Measurements from ENCODE around the gene PAX2.

Gene PAX2

DNA sequence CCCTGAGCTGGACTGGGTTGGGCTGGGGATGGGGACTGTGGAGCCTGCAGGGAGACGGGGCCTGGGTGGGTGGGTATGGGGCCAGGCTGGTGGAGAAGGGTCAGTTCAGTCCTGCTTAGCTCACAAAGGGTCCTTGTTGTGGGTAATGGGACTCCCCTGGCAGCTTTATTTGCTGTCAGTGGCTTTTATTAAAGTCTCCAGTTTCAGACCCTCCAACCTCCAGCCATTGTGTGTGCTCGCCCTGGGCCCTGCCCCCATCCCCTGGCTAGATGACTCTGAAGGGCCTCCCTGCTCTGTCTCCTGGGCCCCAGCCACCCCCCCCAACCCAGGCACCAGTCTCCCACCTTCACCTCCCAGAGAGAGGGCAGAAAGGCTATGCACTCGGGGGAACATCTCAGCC, 123.0 kb downstream of the PAX2 start:
- H3K9me3 ChIP-seq (ENCODE audit: control insufficient read depth, insufficient read depth, low read length) = no peaks in the 10 kb centered on the region
- H3K27ac ChIP-seq (ENCODE audit: low read length) = no peak overlapping the region
- H3K27me3 ChIP-seq (ENCODE audit: control insufficient read depth, insufficient read depth, low read length) = peaks cover 10% of the 10 kb centered on the region; the same call in 1 of the 2 replicates
- H3K36me3 ChIP-seq (ENCODE audit: control insufficient read depth, insufficient read depth, low read length) = no peaks in the 10 kb centered on the region
- no peak for DNase-seq (ENCODE audit: low read depth, low spot score)
- whole genome bisulfite sequencing (ENCODE audit: insufficient coverage, insufficient read length) = no CpG with 5 or more reads among the region's 3 CpGs
- H3K4me3 ChIP-seq (ENCODE audit: low read length) = no peak overlapping the region
- H3K4me1 ChIP-seq (ENCODE audit: control insufficient read depth, insufficient read depth, low read length) = no peaks in the 10 kb centered on the region

DNA sequence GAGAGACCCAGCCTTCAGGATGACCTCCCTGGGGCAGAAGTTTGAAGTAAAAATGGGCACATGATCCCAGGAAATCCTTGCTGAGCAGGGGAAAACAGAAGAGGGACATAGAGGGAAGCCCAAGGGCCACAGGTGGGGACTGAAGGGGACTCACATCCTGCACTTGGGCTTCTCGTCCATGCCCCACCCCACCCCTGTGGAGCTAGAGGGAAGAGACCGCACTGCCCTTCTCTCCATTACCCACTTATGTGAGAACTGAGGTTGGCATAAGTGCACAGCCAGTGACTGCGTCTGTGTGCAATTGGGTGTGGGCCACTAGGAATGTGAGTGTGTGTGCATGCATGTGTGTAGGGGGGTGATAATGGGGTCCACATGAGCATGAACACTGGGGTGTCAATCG, 124.0 kb downstream of the PAX2 start:
- DNase-seq (ENCODE audit: low read depth, low spot score) = no peak
- H3K27me3 ChIP-seq (ENCODE audit: control insufficient read depth, insufficient read depth, low read length) = peaks cover 10% of the 10 kb centered on the region; the same call in 1 of the 2 replicates
- peaks cover 2% of the 10 kb centered on the region for H3K4me1 ChIP-seq (ENCODE audit: control insufficient read depth, insufficient read depth, low read length)
- no CpG with 5 or more reads among the region's 4 CpGs for WGBS (ENCODE audit: insufficient coverage, insufficient read length)
- no peaks in the 10 kb centered on the region for H3K9me3 ChIP-seq (ENCODE audit: control insufficient read depth, insufficient read depth, low read length)
- H3K36me3 ChIP-seq (ENCODE audit: control insufficient read depth, insufficient read depth, low read length) = no peaks in the 10 kb centered on the region
- H3K27ac ChIP-seq (ENCODE audit: low read length) = no peak overlapping the region
- H3K4me3 ChIP-seq (ENCODE audit: low read length) = no peak overlapping the region

DNA sequence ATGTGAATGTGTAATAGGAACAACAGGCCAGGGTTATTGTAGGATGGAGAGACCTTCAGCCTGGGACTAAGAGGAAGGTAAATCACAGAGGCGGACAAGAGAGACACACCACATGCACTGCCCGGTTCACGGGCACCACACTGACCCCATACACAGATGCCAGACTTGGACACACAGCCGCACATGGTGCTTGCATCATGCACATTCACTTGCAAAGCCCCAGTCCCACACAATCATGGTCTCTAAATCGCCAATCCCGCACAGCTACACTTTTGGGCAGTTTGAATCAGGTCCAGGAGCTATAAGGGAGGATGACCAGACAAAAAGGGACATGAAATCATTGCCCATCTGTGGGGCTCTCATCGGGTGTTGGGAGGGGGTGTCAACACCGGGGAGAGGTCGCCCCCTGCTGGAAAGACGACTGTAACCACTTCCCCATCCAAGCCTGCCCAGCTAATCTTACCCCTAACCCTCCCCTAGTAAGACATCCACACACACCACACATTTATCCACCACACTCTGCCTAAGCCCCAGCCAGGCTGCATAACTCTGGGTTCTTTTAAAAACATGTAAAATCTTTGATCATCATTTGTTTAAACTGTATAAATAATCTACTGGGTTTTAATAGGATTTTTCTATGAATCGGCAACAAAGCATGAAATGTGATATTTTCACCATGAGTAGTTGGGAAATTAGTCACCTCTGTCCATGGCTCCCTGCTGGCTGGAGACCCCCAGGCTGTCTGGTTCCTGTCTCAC, 126.8 kb downstream of the PAX2 start:
- DNase-seq (ENCODE audit: low read depth, low spot score) = peak; percentile 61
- H3K9me3 ChIP-seq (ENCODE audit: control insufficient read depth, insufficient read depth, low read length) = no peaks in the 10 kb centered on the region
- no CpG with 5 or more reads among the region's 11 CpGs for WGBS (ENCODE audit: insufficient coverage, insufficient read length)
- H3K4me1 ChIP-seq (ENCODE audit: control insufficient read depth, insufficient read depth, low read length) = peaks cover 2% of the 10 kb centered on the region
- H3K36me3 ChIP-seq (ENCODE audit: control insufficient read depth, insufficient read depth, low read length) = no peaks in the 10 kb centered on the region
- H3K4me3 ChIP-seq (ENCODE audit: low read length) = no peak overlapping the region
- no peaks in the 10 kb centered on the region for H3K27me3 ChIP-seq (ENCODE audit: control insufficient read depth, insufficient read depth, low read length)
- no peak overlapping the region for H3K27ac ChIP-seq (ENCODE audit: low read length)

GRCh38 chr10:100873146-100873826, 127.9 kb downstream of the PAX2 start:
- no peaks in the 10 kb centered on the region for H3K27me3 ChIP-seq (ENCODE audit: control insufficient read depth, insufficient read depth, low read length)
- no CpG with 5 or more reads among the region's 7 CpGs for WGBS (ENCODE audit: insufficient coverage, insufficient read length)
- no peak overlapping the region for H3K27ac ChIP-seq (ENCODE audit: low read length)
- H3K9me3 ChIP-seq (ENCODE audit: control insufficient read depth, insufficient read depth, low read length) = no peaks in the 10 kb centered on the region
- DNase-seq (ENCODE audit: low read depth, low spot score) = no peak
- H3K36me3 ChIP-seq (ENCODE audit: control insufficient read depth, insufficient read depth, low read length) = no peaks in the 10 kb centered on the region
- H3K4me1 ChIP-seq (ENCODE audit: control insufficient read depth, insufficient read depth, low read length) = peaks cover 2% of the 10 kb centered on the region
- no peak overlapping the region for H3K4me3 ChIP-seq (ENCODE audit: low read length)

GRCh38 chr10:100873827-100874326, 128.5 kb downstream of the PAX2 start:
- no peak overlapping the region for H3K27ac ChIP-seq (ENCODE audit: low read length)
- no peaks in the 10 kb centered on the region for H3K36me3 ChIP-seq (ENCODE audit: control insufficient read depth, insufficient read depth, low read length)
- no peaks in the 10 kb centered on the region for H3K27me3 ChIP-seq (ENCODE audit: control insufficient read depth, insufficient read depth, low read length)
- no peak overlapping the region for H3K4me3 ChIP-seq (ENCODE audit: low read length)
- DNase-seq (ENCODE audit: low read depth, low spot score) = no peak
- H3K4me1 ChIP-seq (ENCODE audit: control insufficient read depth, insufficient read depth, low read length) = peaks cover 2% of the 10 kb centered on the region
- H3K9me3 ChIP-seq (ENCODE audit: control insufficient read depth, insufficient read depth, low read length) = no peaks in the 10 kb centered on the region
- no CpG with 5 or more reads among the region's 14 CpGs for WGBS (ENCODE audit: insufficient coverage, insufficient read length)

DNA sequence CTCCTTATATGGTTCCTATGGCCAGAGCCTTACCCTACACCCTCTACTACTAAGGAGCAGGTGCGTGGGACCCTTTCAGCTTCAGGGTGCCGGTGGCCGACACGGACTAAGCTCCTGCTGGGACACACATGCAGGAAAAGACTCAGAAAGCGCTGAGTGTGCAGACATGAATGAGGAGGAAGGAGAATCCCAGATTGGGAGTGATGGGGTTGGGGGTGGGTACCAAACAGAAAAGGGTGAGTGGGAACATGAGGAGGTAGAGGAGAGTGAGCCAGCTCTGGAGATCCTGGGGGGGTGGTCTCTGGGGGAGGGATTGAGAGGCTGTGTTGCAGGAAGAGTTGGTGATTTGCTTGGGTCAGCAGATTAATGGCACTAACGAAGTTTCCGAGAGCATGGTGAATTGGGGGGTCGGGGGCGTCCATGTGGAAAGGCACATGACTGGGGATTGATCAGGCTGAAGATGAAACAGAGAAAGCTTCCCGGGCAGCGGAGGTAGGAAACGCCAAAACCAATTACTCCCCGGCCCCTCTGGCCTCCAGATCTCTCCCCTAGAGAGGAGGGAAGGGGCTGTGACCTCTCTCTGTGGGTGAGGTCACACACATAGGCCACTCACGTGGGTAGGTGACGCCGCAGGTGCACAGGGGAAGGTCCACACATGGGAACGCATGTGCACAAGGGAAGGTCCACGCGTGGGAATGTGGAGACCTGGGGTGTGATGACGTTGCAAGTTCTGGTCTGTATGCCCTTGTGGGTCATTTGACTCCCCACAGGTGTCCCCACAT, 129.5 kb downstream of the PAX2 start:
- Histone ChIP-seq H3K27ac (ENCODE audit: low read length) (no peak overlapping the region), H3K27me3 (ENCODE audit: control insufficient read depth, insufficient read depth, low read length) (no peaks in the 10 kb centered on the region), H3K9me3 (ENCODE audit: control insufficient read depth, insufficient read depth, low read length) (no peaks in the 10 kb centered on the region), H3K4me3 (ENCODE audit: low read length) (no peak overlapping the region), H3K36me3 (ENCODE audit: control insufficient read depth, insufficient read depth, low read length) (no peaks in the 10 kb centered on the region), H3K4me1 (ENCODE audit: control insufficient read depth, insufficient read depth, low read length) (peaks cover 2% of the 10 kb centered on the region)
- DNase-seq (ENCODE audit: low read depth, low spot score) = no peak
- WGBS (ENCODE audit: insufficient coverage, insufficient read length) = no CpG with 5 or more reads among the region's 20 CpGs

GRCh38 chr10:100875484-100876166, 130.2 kb downstream of the PAX2 start:
- H3K27me3 ChIP-seq (ENCODE audit: control insufficient read depth, insufficient read depth, low read length) = no peaks in the 10 kb centered on the region
- H3K36me3 ChIP-seq (ENCODE audit: control insufficient read depth, insufficient read depth, low read length) = no peaks in the 10 kb centered on the region
- no peaks in the 10 kb centered on the region for H3K9me3 ChIP-seq (ENCODE audit: control insufficient read depth, insufficient read depth, low read length)
- no peak for DNase-seq (ENCODE audit: low read depth, low spot score)
- H3K4me3 ChIP-seq (ENCODE audit: low read length) = no peak overlapping the region
- no peak overlapping the region for H3K27ac ChIP-seq (ENCODE audit: low read length)
- H3K4me1 ChIP-seq (ENCODE audit: control insufficient read depth, insufficient read depth, low read length) = peaks cover 2% of the 10 kb centered on the region
- WGBS (ENCODE audit: insufficient coverage, insufficient read length) = no CpG with 5 or more reads among the region's 5 CpGs

GRCh38 chr10:100876585-100877460, 131.4 kb downstream of the PAX2 start:
- H3K9me3 ChIP-seq (ENCODE audit: control insufficient read depth, insufficient read depth, low read length) = no peaks in the 10 kb centered on the region
- H3K36me3 ChIP-seq (ENCODE audit: control insufficient read depth, insufficient read depth, low read length) = no peaks in the 10 kb centered on the region
- H3K4me1 ChIP-seq (ENCODE audit: control insufficient read depth, insufficient read depth, low read length) = peaks cover 2% of the 10 kb centered on the region
- no peak overlapping the region for H3K4me3 ChIP-seq (ENCODE audit: low read length)
- WGBS (ENCODE audit: insufficient coverage, insufficient read length) = no CpG with 5 or more reads among the region's 24 CpGs
- H3K27me3 ChIP-seq (ENCODE audit: control insufficient read depth, insufficient read depth, low read length) = no peaks in the 10 kb centered on the region
- no peak for DNase-seq (ENCODE audit: low read depth, low spot score)
- H3K27ac ChIP-seq (ENCODE audit: low read length) = no peak overlapping the region

DNA sequence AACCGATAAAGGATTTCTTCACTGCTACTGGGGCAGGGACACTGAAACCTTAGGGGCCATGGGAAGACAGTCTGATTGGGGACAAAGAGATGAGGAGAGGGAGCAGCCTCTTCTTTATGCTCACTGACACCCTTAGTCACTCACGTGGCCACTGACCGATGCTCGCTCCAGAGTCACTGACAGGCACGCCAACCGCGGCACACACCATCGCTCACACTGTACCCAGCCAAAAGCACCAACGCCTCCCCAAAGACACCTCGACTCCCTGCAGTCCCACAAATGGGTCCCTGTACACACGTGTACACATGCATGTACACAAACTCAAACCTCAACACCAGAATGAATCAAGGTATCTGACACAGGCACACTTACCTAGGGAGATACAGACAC, 132.1 kb downstream of the PAX2 start:
- no peaks in the 10 kb centered on the region for H3K27me3 ChIP-seq (ENCODE audit: control insufficient read depth, insufficient read depth, low read length)
- no CpG with 5 or more reads among the region's 11 CpGs for WGBS (ENCODE audit: insufficient coverage, insufficient read length)
- no peaks in the 10 kb centered on the region for H3K9me3 ChIP-seq (ENCODE audit: control insufficient read depth, insufficient read depth, low read length)
- H3K4me1 ChIP-seq (ENCODE audit: control insufficient read depth, insufficient read depth, low read length) = peaks cover 2% of the 10 kb centered on the region
- no peak for DNase-seq (ENCODE audit: low read depth, low spot score)
- no peaks in the 10 kb centered on the region for H3K36me3 ChIP-seq (ENCODE audit: control insufficient read depth, insufficient read depth, low read length)
- H3K27ac ChIP-seq (ENCODE audit: low read length) = no peak overlapping the region
- H3K4me3 ChIP-seq (ENCODE audit: low read length) = no peak overlapping the region

All from iPS DF 6.9 (cell line).